H1 (cell line): Measurements from ENCODE around the gene CD300E. TPM values are rescaled to one million over a fixed set of nuclear protein-coding genes. Genes with fewer than 3 reads are reported as not detected.
A peak's percentile ranks its signal among the peaks of the same experiment; 100 is the strongest.

Source experiments
- CTCF ChIA-PET: fragments of 300-600 bp; sonication (Branson Sonifier 250); formaldehyde crosslinking; loops from one replicate; lab custom pipeline; 2021; ENCODE audit not compliant: partially characterized antibody; lab: Charles Lee
- POLR2A ChIA-PET: fragments of 300-600 bp; sonication (Branson Sonifier 250); formaldehyde crosslinking; loops from one replicate; lab custom pipeline; 2021; ENCODE audit warnings: inconsistent platforms; ENCODE audit not compliant: partially characterized antibody; lab: Charles Lee
- DNase-seq, 2 experiments: peaks; one replicate each; pipeline versions ENCODE4 v3.0.0 to v3.0.0-alpha.2; 2010 to 2022; ENCODE audit warnings: low spot score in 2 of 2, low read depth in 1 of 2, mixed read lengths in 1 of 2
- FAIRE-seq: peaks from 2 replicates; lab custom pipeline; 2011; peaks lifted over from hg19 to GRCh38; lab: Jason Lieb, UNC
- H2AFZ ChIP-seq: 2 replicates; pipeline ENCODE4 v1.8.1; 2012; ENCODE audit warnings: low read length, inconsistent platforms
- H2AK5ac ChIP-seq: 2 replicates; pipeline ENCODE4 v1.6.1; 2013; ENCODE audit warnings: low read depth, low read length
- H2BK120ac ChIP-seq: replicated peaks from 2 replicates; pipeline ENCODE3; 2013; ENCODE audit warnings: low read depth, low read length, inconsistent platforms
- H2BK12ac ChIP-seq: 2 replicates; pipeline ENCODE4 v1.6.1; 2013; ENCODE audit warnings: low read depth, low read length
- H2BK15ac ChIP-seq: 2 replicates; pipeline ENCODE4 v1.6.1; 2013; ENCODE audit warnings: low read length
- H2BK20ac ChIP-seq: 2 replicates; pipeline ENCODE4 v1.6.1; 2013; ENCODE audit warnings: low read length
- H2BK5ac ChIP-seq: 2 replicates; pipeline ENCODE4 v1.6.1; 2013; ENCODE audit warnings: low read depth, low read length
- H3K14ac ChIP-seq: 2 replicates; pipeline ENCODE4 v1.6.1; 2013; ENCODE audit warnings: inconsistent platforms; ENCODE audit not compliant: insufficient read length
- H3K18ac ChIP-seq: 2 replicates; pipeline ENCODE4 v1.6.1; 2013; ENCODE audit warnings: low read length; ENCODE audit errors: extremely low read depth
- H3K23ac ChIP-seq: 2 replicates; pipeline ENCODE4 v1.6.1; 2013; ENCODE audit warnings: inconsistent platforms; ENCODE audit not compliant: insufficient read length
- H3K23me2 ChIP-seq: 2 replicates; pipeline ENCODE4 v1.6.1; 2013; ENCODE audit warnings: low read depth, low read length
- H3K27ac ChIP-seq: 2 replicates; pipeline ENCODE4 v1.6.1; 2011; ENCODE audit warnings: low read depth, low read length, inconsistent platforms
- H3K27me3 ChIP-seq, 4 experiments: replicated peaks in 1 of 4; 1 replicate in 1 of 4; 2 replicates in 3 of 4; pipeline versions ENCODE4 v1.6.1 to v1.8.1; 2011 to 2013; ENCODE audit warnings: low read length in 3 of 4, mild to moderate bottlenecking in 3 of 4, inconsistent platforms in 2 of 4, mixed read lengths in 2 of 4, moderate library complexity in 1 of 4; ENCODE audit not compliant: control insufficient read depth in 3 of 4, insufficient read depth in 3 of 4; ENCODE audit errors: extremely low read depth in 1 of 4
- H3K36me3 ChIP-seq, 4 experiments: 2 replicates each; pipeline versions ENCODE4 v1.6.1 to v1.8.1; 2011 to 2013; ENCODE audit warnings: mild to moderate bottlenecking in 4 of 4, low read length in 3 of 4, moderate library complexity in 2 of 4, control low read depth in 1 of 4, inconsistent platforms in 1 of 4; ENCODE audit not compliant: insufficient read depth in 4 of 4, control insufficient read depth in 2 of 4
- H3K4ac ChIP-seq: replicated peaks from 2 replicates; pipeline ENCODE3; 2013; ENCODE audit warnings: low read length, low read depth, mixed read lengths, inconsistent platforms; ENCODE audit not compliant: insufficient read length
- H3K4me1 ChIP-seq, 4 experiments: replicated peaks in 1 of 4; 1 replicate in 1 of 4; 2 replicates in 3 of 4; pipeline versions ENCODE4 v1.6.1 to v1.8.1; 2011 to 2013; ENCODE audit warnings: low read length in 3 of 4, inconsistent platforms in 2 of 4, mixed read lengths in 1 of 4; ENCODE audit not compliant: insufficient read depth in 4 of 4, control insufficient read depth in 3 of 4
- H3K4me2 ChIP-seq, 2 experiments: 2 replicates each; pipeline versions ENCODE4 v1.6.1 to v1.8.1; 2011 to 2013; ENCODE audit warnings: low read depth in 2 of 2, low read length in 2 of 2, control low read depth in 1 of 2, inconsistent platforms in 1 of 2, mild to moderate bottlenecking in 1 of 2; ENCODE audit not compliant: insufficient read depth in 1 of 2
- H3K4me3 ChIP-seq, 4 experiments: fragments of 200-600, 300-600 bp in 1 of 4; sonication (generic), shearing (Covaris generic), sonication (Bioruptor Twin) in 1 of 4; 2 replicates each; pipeline versions ENCODE4 v1.5.1 to v1.8.1; 2011 to 2016; ENCODE audit warnings: low read length in 4 of 4, low read depth in 3 of 4, control low read depth in 2 of 4, inconsistent platforms in 2 of 4, mild to moderate bottlenecking in 2 of 4, mixed read lengths in 1 of 4, moderate library complexity in 1 of 4; ENCODE audit not compliant: insufficient read depth in 2 of 4; ENCODE audit errors: extremely low read depth in 1 of 4
- H3K56ac ChIP-seq: replicated peaks from 2 replicates; pipeline ENCODE3; 2013; ENCODE audit warnings: low read depth, mild to moderate bottlenecking, mixed read lengths, low read length, inconsistent platforms; ENCODE audit not compliant: insufficient read length
- H3K79me1 ChIP-seq: 2 replicates; pipeline ENCODE4 v1.6.1; 2013; ENCODE audit warnings: low read depth, low read length, control low read depth
- H3K79me2 ChIP-seq, 2 experiments: 2 replicates each; pipeline versions ENCODE4 v1.6.1 to v1.8.1; 2012 to 2013; ENCODE audit warnings: low read length in 2 of 2, mild to moderate bottlenecking in 2 of 2, inconsistent platforms in 1 of 2; ENCODE audit not compliant: insufficient read depth in 2 of 2, control insufficient read depth in 1 of 2
- H3K9ac ChIP-seq, 4 experiments: replicated peaks in 1 of 4; 1 replicate in 1 of 4; 2 replicates in 3 of 4; pipeline versions ENCODE4 v1.6.1 to v1.8.1; 2011 to 2013; ENCODE audit warnings: low read depth in 3 of 4, low read length in 3 of 4, control low read depth in 2 of 4, mild to moderate bottlenecking in 2 of 4, moderate library complexity in 2 of 4, inconsistent platforms in 1 of 4; ENCODE audit errors: extremely low read depth in 1 of 4
- H3K9me3 ChIP-seq, 2 experiments: 2 replicates each; pipeline versions ENCODE4 v1.6.1 to v1.8.1; 2012 to 2013; ENCODE audit warnings: mild to moderate bottlenecking in 2 of 2, moderate library complexity in 2 of 2, control low read depth in 1 of 2, inconsistent platforms in 1 of 2, low read depth in 1 of 2, low read length in 1 of 2, mixed read lengths in 1 of 2; ENCODE audit not compliant: insufficient read depth in 2 of 2
- H4K20me1 ChIP-seq, 2 experiments: replicated peaks in 1 of 2; 2 replicates each; pipeline versions ENCODE3 to v1.8.1; 2011 to 2013; ENCODE audit warnings: inconsistent platforms in 2 of 2, low read length in 2 of 2, mild to moderate bottlenecking in 1 of 2; ENCODE audit not compliant: insufficient read depth in 2 of 2, control insufficient read depth in 1 of 2
- H4K5ac ChIP-seq: 2 replicates; pipeline ENCODE4 v1.6.1; 2013; ENCODE audit warnings: low read length, low read depth, mixed read lengths, inconsistent platforms; ENCODE audit not compliant: insufficient read length
- H4K8ac ChIP-seq: 2 replicates; pipeline ENCODE4 v1.8.0; 2013; ENCODE audit warnings: mild to moderate bottlenecking, moderate library complexity, low read length, inconsistent platforms; ENCODE audit not compliant: insufficient read depth; ENCODE audit errors: extremely low read depth
- H4K91ac ChIP-seq: replicated peaks from 2 replicates; pipeline ENCODE3; 2013; ENCODE audit warnings: low read length, mixed read lengths, inconsistent platforms; ENCODE audit not compliant: insufficient read length
- BACH1 ChIP-seq: IDR thresholded peaks from 2 replicates; pipeline ENCODE4 v1.6.1; 2012; ENCODE audit warnings: low read length, improper control_type of control experiment
- CTCF ChIP-seq, 3 experiments: IDR thresholded peaks; 1 replicate in 2 of 3; 2 replicates in 1 of 3; pipeline versions ENCODE4 v1.5.1 to v1.6.1; 2011; ENCODE audit warnings: low read length in 3 of 3, mild to moderate bottlenecking in 3 of 3, inconsistent platforms in 2 of 3, low read depth in 1 of 3, moderate library complexity in 1 of 3; ENCODE audit not compliant: insufficient read depth in 1 of 3; ENCODE audit errors: control extremely low read depth in 1 of 3
- POU5F1 ChIP-seq: IDR thresholded peaks from 2 replicates; pipeline ENCODE4 v1.6.1; 2011; ENCODE audit warnings: low read depth, mild to moderate bottlenecking, low read length, moderate library complexity
- SIX5 ChIP-seq: IDR thresholded peaks from 2 replicates; pipeline ENCODE4 v1.6.1; 2011; ENCODE audit warnings: mild to moderate bottlenecking, low read depth, low read length
- SUZ12 ChIP-seq: fragments of 200-600 bp; sonication (generic); IDR thresholded peaks from 2 replicates; pipeline ENCODE4 v1.6.1; 2012; ENCODE audit warnings: mild to moderate bottlenecking, inconsistent platforms, low read length, moderate library complexity, mixed read lengths
- TEAD4 ChIP-seq: IDR thresholded peaks from 2 replicates; pipeline ENCODE4 v1.6.1; 2012; ENCODE audit warnings: low read depth, low read length, inconsistent platforms, mixed read lengths
- WGBS, 2 experiments: shearing (Covaris generic) in 1 of 2; methylation state at CpG; one replicate each; pipeline versions ENCODE4 v1.1.6 to v1.1.7; 2013 to 2015; ENCODE audit warnings: low lambda C conversion rate in 2 of 2, mixed read lengths in 2 of 2, inconsistent platforms in 1 of 2, low coverage in 1 of 2, missing lambda C conversion rate in 1 of 2; ENCODE audit not compliant: insufficient replicate concordance in 2 of 2, insufficient coverage in 1 of 2, insufficient read length in 1 of 2; ENCODE audit errors: extremely low coverage in 1 of 2, missing lambda C conversion rate in 1 of 2; 5-methylcytosine and 5-hydroxymethylcytosine counted together
- polyA plus RNA-seq, 7 experiments: library from polyadenylated mRNA; depleted of rRNA in 3 of 7; stranded (reverse) in 5 of 7; unstranded in 2 of 7; fragments of >200 nt in 5 of 7; fragments of 200-250 nt in 2 of 7; gene quantifications; 1 replicate in 5 of 7; 2 replicates in 1 of 7; 4 replicates in 1 of 7; pipeline versions ENCODE4 v1.2.1 to v1.2.3, GENCODE V29; 2011 to 2013; ENCODE audit warnings: missing spikeins in 2 of 7, mixed read lengths in 2 of 7
- total RNA-seq: library from RNA; stranded (reverse); fragmentation: NEBNext Ultra II Directional; extraction: Animal tissue kit (Norgen Biotek cat#: 25700); gene quantifications from 2 replicates; pipeline ENCODE4 v1.2.1, GENCODE V29; 2021

CD300E gene
- total and polyA plus RNA-seq, 2 of the 8 experiments (the other 6 are each of a cell fraction or from before 2014, with no cell fraction given) = not detected

GRCh38 chr17:74573169-74573568 is 50.4 kb downstream of the CD300E start:
- Histone ChIP-seq H3K18ac (no peak overlapping the region), H3K4ac (no peak overlapping the region), H3K4me1 (peaks cover 0 to 3% (median 0%) of the 10 kb centered on the region in 4 experiments; a peak in 1 of 7 replicates), H3K4me3 (no peak overlapping the region), H3K9ac (no peak overlapping the region), H3K27me3 (peaks cover 0 to 5% (median under 1%) of the 10 kb centered on the region in 4 experiments; a peak in 1 of 7 replicates), H3K79me2 (no peaks in the 10 kb centered on the region; a peak in 1 of 4 replicates), H3K27ac (no peak overlapping the region), H3K56ac (no peak overlapping the region), H2AFZ (no peak overlapping the region), H3K79me1 (peaks cover 7% of the 10 kb centered on the region), H3K4me2 (no peak overlapping the region), H2BK20ac (no peak overlapping the region), H2BK120ac (no peak overlapping the region), H3K36me3 (no peaks in the 10 kb centered on the region), H4K91ac (no peak overlapping the region), H2BK15ac (no peak overlapping the region), H4K8ac (no peak overlapping the region), H4K5ac (no peak overlapping the region), H3K9me3 (no peaks in the 10 kb centered on the region), H3K23ac (no peak overlapping the region), H3K14ac (no peak overlapping the region), H2AK5ac (no peak overlapping the region), H4K20me1 (peaks cover 0 to 10% of the 10 kb centered on the region in 2 experiments), H3K23me2 (peaks cover 10% of the 10 kb centered on the region), H2BK5ac (no peak overlapping the region), H2BK12ac (no peak overlapping the region)
- ChIA-PET POLR2A (no interaction called here), CTCF (interaction anchor here (0.6 to 1.9 kb wide), 16 partner anchors 7 to 1694 kb away, joined by 3 to 8 read pairs (median 3); no protein-coding TSS in a partner anchor)
- WGBS, 2 experiments = 88% methylated on average over 3 of the region's 3 CpGs; no CpG with 5 or more reads in 1 of the 2 experiments
- DNase-seq (no peak), FAIRE-seq (no peak)
- no peak for TF ChIP-seq SUZ12
- no peak for TF ChIP-seq SIX5
- peak; percentile 14 to 42 (median 22) for TF ChIP-seq CTCF (IDR thresholded peaks at IDR 0.05; ENCODE audit: control extremely low read depth in 1 of 3, insufficient read depth in 1 of 3, low read depth in 1 of 3, low read length in 3 of 3)
- no peak for TF ChIP-seq BACH1
- TF ChIP-seq POU5F1 = no peak
- peak; percentile 60; the same call in 1 of the 2 replicates for TF ChIP-seq TEAD4
